HL-60/S4 treated with retinoic acid at 250 ng/mL for 4 days and 3 days (cell line): ENCODE data around the gene NAPG.

ENCODE experiments used
- in situ Hi-C: fragments of 300-500 bp; cut with MboI; formaldehyde crosslinking; loops from 2 replicates; pipeline ENCODE4 v1.7.0; 2022; ENCODE audit warnings: low sequenced_read_pairs

NAPG gene

GRCh38 chr18:10525697-10526560 is at the start of gene NAPG:
NAPG (plus strand) TSS chr18:10526027; CDS start chr18:10526103, 76 bp downstream.
- in situ Hi-C loops: no loop called here

GRCh38 chr18:10476338-10476791 is 49.5 kb upstream of the NAPG start:
- in situ Hi-C loops: no loop called here

GRCh38 chr18:10477121-10477862 is 48.5 kb upstream of the NAPG start:
- in situ Hi-C loops: no loop called here

- in situ Hi-C loops: no loop called here
These were observed 48.0 kb upstream of the NAPG start for GRCh38 chr18:10477863-10478260.

- in situ Hi-C loops: no loop called here
These were observed 44.0 kb upstream of the NAPG start for GRCh38 chr18:10481831-10482230.

- in situ Hi-C loops: no loop called here
These were observed 43.4 kb upstream of the NAPG start for GRCh38 chr18:10482363-10482984.

- in situ Hi-C loops: no loop called here
These were observed 42.6 kb upstream of the NAPG start for GRCh38 chr18:10482985-10483949.

- in situ Hi-C loops: no loop called here
These were observed 40.4 kb upstream of the NAPG start for GRCh38 chr18:10485475-10485874.

- in situ Hi-C loops: no loop called here
These were observed 39.5 kb upstream of the NAPG start for GRCh38 chr18:10486362-10486761.

- in situ Hi-C loops: no loop called here
These were observed 38.7 kb upstream of the NAPG start for GRCh38 chr18:10487154-10487553.

- in situ Hi-C loops: no loop called here
These were observed 37.8 kb upstream of the NAPG start for GRCh38 chr18:10488017-10488416.

GRCh38 chr18:10490401-10491165 is 35.2 kb upstream of the NAPG start:
- in situ Hi-C loops: no loop called here

- in situ Hi-C loops: no loop called here
These were observed 29.9 kb upstream of the NAPG start for GRCh38 chr18:10495936-10496335.

GRCh38 chr18:10497206-10497749 is 28.5 kb upstream of the NAPG start:
- in situ Hi-C loops: no loop called here

- in situ Hi-C loops: no loop called here
These were observed 26.6 kb upstream of the NAPG start for GRCh38 chr18:10499230-10499629.

- in situ Hi-C loops: loop anchor here (25.0 kb wide), 1 partner anchor 938 kb away; no protein-coding TSS in a partner anchor
These were observed 25.8 kb upstream of the NAPG start for GRCh38 chr18:10500038-10500437.

- in situ Hi-C loops: loop anchor here (25.0 kb wide), 1 partner anchor 942 kb away; no protein-coding TSS in a partner anchor
These were observed 21.1 kb upstream of the NAPG start for GRCh38 chr18:10504723-10505122.

GRCh38 chr18:10505892-10506291 is 19.9 kb upstream of the NAPG start:
- in situ Hi-C loops: loop anchor here (25.0 kb wide), 1 partner anchor 944 kb away; no protein-coding TSS in a partner anchor

GRCh38 chr18:10508591-10508990 is 17.2 kb upstream of the NAPG start:
- in situ Hi-C loops: loop anchor here (25.0 kb wide), 1 partner anchor 946 kb away; no protein-coding TSS in a partner anchor
